Heart left ventricle (tissue), 13 donors: ENCODE results near the gene NPC1L1.

ENCODE experiments used
- POLR2A ChIP-seq, 2 donors: fragments of 450-650 bp; IDR thresholded peaks; one replicate each; pipeline ENCODE4 v1.6.1; 2017; ENCODE audit warnings: antibody characterized with exemption in 2 of 2, mild to moderate bottlenecking in 2 of 2, moderate library complexity in 2 of 2
- TF ChIP-seq, protein P1 (sequence below), 12 donors: fragments of 200-600 bp; sonication (generic) in 4 of 12; IDR thresholded peaks; one replicate each; pipeline versions ENCODE4 v1.5.0 to v1.8.0; 2018 to 2022; ENCODE audit warnings: antibody characterized with exemption in 12 of 12, mild to moderate bottlenecking in 5 of 12
- donor health status: ischemic (EF 13 %, LVEDD 7.1; RV severe dilation, severe dysfunction).
- donor health status: DM: no; HTN: yes; CAD: no.
- donor health status: DM: no; HTN: no; CAD: no.
- donor health status: ischemic (EF 25% LVEDD 6.9; RV normal size, moderate dysfunction).
- donor health status: ischemic (EF 25% LVEDD 5.7; RV mildly dilated, moderate dysfunction).
- donor health status: ischemic (EF 35%, LVEDD 5.7; RV mildly dilated, moderate dysfunction).
- donor health status: nonischemic (EF 11% LVEDD 7.7; RV severe dilation, severe dysfunction).
- donor health status: DM: yes; HTN: yes; CAD: no.
- donor health status: PGD.
- donor health status: ischemic (EF 29% LVEDD 5.4; RV normal size, mild dysfunction).
- donor health status: nonischemic (EF 23%, LVEDD 6.1; RV moderate dilation, normal function).

DNA sequence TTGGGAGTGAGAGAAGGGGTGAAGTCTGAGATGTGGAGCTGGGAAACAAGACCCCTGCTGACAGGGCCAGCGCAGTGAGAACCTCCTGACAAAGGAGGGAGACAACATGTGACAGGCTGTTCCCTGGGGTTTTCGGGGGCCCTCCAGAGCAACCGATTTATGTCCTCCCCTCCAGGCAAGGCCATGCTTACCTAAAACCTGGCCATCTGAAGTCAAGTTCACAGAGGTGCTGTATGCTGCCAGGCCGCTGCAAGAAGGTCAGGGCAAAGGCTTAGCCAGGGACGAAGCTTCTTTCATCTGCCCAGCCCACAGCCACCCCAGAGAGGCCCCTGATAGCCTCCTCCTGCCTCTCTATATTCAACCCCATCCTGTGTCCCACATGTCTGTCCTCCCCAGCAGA is 20.6 kb downstream of the NPC1L1 start:
- TF ChIP-seq, protein P1, sequence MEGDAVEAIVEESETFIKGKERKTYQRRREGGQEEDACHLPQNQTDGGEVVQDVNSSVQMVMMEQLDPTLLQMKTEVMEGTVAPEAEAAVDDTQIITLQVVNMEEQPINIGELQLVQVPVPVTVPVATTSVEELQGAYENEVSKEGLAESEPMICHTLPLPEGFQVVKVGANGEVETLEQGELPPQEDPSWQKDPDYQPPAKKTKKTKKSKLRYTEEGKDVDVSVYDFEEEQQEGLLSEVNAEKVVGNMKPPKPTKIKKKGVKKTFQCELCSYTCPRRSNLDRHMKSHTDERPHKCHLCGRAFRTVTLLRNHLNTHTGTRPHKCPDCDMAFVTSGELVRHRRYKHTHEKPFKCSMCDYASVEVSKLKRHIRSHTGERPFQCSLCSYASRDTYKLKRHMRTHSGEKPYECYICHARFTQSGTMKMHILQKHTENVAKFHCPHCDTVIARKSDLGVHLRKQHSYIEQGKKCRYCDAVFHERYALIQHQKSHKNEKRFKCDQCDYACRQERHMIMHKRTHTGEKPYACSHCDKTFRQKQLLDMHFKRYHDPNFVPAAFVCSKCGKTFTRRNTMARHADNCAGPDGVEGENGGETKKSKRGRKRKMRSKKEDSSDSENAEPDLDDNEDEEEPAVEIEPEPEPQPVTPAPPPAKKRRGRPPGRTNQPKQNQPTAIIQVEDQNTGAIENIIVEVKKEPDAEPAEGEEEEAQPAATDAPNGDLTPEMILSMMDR (IDR thresholded peaks at IDR 0.05): no peak
- TF ChIP-seq POLR2A (IDR thresholded peaks at IDR 0.05): no peak
